CD4-positive, alpha-beta T cell treated with Interleukin-4 for 4 hours (primary cell): ENCODE data around the gene SALL1.

Source experiments
- DNase-seq: peaks from one replicate; pipeline ENCODE4 v3.0.0-alpha.2; 2020

Gene SALL1

GRCh38 chr16:51107742-51108141 lies 43.3 kb downstream of the SALL1 start:
- DNase-seq = no peak

DNA sequence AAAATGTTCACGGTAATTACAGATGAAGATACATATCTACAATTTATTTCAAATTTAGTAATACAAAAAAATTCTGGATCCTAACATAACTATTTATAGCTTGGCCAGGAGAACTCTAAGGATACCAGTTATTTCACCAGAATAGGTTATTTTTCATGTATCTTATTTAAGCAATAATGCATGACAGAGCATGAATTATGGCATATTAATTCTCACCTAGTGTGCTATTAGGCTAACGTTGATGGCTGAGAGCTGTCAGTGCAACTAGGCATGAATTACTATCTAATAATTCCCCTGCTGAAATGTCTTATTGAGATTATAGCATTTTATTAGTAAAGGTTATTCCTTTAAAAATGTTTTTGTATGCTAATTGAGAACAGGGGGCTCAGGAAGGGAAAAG lies 44.5 kb downstream of the SALL1 start:
- DNase-seq = no peak

- DNase-seq = no peak
Observed at GRCh38 chr16:51103590-51103989, 47.5 kb downstream of the SALL1 start.

DNA sequence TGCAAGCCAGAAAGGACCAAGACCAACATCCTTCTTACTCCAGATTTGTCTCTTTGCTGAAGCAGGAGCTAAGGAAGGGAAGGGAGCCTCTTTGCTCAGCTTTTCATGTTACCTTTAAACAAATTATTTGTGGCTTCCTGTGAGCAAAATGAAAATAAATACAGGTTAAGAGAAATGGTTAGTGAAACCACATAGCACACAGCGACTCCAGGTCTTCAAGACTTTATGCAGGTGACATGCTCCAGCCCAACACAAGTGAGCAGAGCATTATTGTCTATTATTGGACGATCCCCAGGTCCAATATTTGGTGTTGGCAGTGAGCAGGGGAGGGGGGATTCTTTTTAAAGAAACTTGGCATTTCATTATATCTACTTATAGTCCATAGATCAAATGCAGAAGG lies 53.3 kb downstream of the SALL1 start:
- no peak for DNase-seq

- DNase-seq = no peak
Observed at GRCh38 chr16:51095890-51096626, 55.0 kb downstream of the SALL1 start.

GRCh38 chr16:51095084-51095881 lies 55.8 kb downstream of the SALL1 start:
- DNase-seq = no peak

GRCh38 chr16:51093726-51094280 lies 57.3 kb downstream of the SALL1 start:
- DNase-seq = no peak
